Measurements from ENCODE around the gene CCDC63. TPM values are rescaled to one million over a fixed set of nuclear protein-coding genes. Genes with fewer than 3 reads are reported as not detected.

The CCDC63 gene
- total RNA-seq, 2 donors from 2014 or later: not detected

DNA sequence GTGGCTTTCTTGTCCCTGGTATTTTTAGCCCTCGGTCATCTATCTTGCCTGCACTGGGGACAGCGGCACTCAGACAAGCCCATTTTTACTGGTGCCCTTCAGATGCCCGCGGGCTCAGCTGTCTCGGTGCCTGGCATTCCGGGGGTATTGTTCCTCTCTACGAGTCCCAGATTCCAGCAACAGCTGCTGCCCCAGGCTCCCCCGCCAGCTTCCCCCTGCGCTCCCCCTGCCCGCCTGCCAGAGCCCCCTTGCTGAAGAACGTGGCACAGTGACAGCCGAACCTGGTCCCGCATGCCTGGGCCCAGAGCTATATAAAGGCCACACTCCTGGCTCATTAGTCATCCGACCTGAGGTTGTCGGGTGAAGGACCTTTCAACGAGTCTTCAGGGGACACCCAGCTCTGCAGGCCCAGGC is 84.5 kb downstream of the CCDC63 start:
- peak overlapping the region in 1 of 2 donors; percentile 67 for H3K27ac ChIP-seq

DNA sequence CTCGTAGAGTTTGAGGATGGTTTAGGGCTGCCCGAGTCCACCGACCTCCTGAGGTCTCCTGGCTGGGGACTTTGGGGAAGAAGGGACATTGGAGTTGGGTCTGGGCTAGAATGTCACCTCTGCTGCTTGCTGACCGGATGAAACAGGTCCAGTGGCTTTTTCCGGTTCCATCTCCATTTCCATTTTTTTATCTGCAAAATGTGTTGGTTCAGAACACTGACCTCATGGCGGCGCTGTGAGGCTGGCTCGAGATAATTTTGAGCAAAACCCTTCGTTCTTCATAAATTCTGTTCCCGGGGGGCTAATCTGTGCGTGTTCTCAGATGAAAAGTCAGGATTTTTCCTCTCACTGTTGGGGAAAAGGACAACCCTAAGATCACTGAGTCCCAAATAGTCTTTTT is 85.3 kb downstream of the CCDC63 start:
- Histone ChIP-seq H3K27ac (no peak overlapping the region), H3K27me3 (no peaks in the 10 kb centered on the region), H3K4me3 (no peak overlapping the region), H3K4me1 (peaks cover 0 to 3% of the 10 kb centered on the region in 2 donors), H3K36me3 (no peaks in the 10 kb centered on the region), H3K9me3 (no peaks in the 10 kb centered on the region)
- TF ChIP-seq, protein P1, sequence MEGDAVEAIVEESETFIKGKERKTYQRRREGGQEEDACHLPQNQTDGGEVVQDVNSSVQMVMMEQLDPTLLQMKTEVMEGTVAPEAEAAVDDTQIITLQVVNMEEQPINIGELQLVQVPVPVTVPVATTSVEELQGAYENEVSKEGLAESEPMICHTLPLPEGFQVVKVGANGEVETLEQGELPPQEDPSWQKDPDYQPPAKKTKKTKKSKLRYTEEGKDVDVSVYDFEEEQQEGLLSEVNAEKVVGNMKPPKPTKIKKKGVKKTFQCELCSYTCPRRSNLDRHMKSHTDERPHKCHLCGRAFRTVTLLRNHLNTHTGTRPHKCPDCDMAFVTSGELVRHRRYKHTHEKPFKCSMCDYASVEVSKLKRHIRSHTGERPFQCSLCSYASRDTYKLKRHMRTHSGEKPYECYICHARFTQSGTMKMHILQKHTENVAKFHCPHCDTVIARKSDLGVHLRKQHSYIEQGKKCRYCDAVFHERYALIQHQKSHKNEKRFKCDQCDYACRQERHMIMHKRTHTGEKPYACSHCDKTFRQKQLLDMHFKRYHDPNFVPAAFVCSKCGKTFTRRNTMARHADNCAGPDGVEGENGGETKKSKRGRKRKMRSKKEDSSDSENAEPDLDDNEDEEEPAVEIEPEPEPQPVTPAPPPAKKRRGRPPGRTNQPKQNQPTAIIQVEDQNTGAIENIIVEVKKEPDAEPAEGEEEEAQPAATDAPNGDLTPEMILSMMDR (IDR thresholded peaks at IDR 0.05): no peak
- DNase-seq (ENCODE audit: low spot score): no peak

More for the DNA sequence above, 84.5 kb downstream of the CCDC63 start:
- TF ChIP-seq, protein P1 (IDR thresholded peaks at IDR 0.05): no peak
- H3K4me1 ChIP-seq: no peaks in the 10 kb centered on the region
- peak; percentile 62 for DNase-seq (ENCODE audit: low spot score)
- H3K27me3 ChIP-seq: no peaks in the 10 kb centered on the region
- H3K4me3 ChIP-seq: no peak overlapping the region
- H3K36me3 ChIP-seq: no peaks in the 10 kb centered on the region
- H3K9me3 ChIP-seq: no peaks in the 10 kb centered on the region

DNA sequence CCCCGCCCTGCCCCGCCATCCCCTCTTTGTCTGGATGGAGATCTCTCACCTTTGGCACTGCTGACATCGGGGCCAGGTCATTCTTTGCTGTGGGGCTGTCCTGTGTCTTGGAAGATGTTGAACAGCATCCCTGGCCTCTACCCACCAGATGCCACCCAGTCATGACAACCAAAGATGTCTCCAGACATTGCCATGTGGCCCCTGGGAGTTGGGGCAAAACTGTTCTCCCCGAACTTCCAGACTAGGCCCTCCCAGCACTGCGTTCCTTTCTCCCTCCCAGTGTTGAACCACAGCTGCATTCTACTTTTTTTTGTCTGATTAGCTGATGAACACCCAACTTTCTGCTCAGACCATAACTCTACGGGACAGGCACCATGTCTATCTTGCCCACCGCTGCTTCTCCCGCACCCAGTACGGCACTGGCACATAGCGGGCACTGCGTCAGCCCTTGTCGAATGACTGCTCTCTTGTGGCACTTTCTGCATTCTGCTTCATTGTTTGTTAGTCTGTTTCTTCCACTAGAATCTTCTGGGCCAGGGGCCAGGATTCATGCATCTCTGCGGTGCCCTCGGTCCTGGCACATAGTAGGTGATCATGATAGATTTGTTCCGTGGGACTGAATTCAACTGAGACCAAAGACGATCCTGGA is 86.7 kb downstream of the CCDC63 start:
- no peak for DNase-seq (ENCODE audit: low spot score)
- no peak overlapping the region for H3K27ac ChIP-seq
- H3K4me3 ChIP-seq: no peak overlapping the region
- no peaks in the 10 kb centered on the region for H3K36me3 ChIP-seq
- TF ChIP-seq, protein P1 (IDR thresholded peaks at IDR 0.05): no peak
- H3K27me3 ChIP-seq: no peaks in the 10 kb centered on the region
- no peaks in the 10 kb centered on the region for H3K9me3 ChIP-seq
- peaks cover 0 to 7% of the 10 kb centered on the region in 2 donors for H3K4me1 ChIP-seq

DNA sequence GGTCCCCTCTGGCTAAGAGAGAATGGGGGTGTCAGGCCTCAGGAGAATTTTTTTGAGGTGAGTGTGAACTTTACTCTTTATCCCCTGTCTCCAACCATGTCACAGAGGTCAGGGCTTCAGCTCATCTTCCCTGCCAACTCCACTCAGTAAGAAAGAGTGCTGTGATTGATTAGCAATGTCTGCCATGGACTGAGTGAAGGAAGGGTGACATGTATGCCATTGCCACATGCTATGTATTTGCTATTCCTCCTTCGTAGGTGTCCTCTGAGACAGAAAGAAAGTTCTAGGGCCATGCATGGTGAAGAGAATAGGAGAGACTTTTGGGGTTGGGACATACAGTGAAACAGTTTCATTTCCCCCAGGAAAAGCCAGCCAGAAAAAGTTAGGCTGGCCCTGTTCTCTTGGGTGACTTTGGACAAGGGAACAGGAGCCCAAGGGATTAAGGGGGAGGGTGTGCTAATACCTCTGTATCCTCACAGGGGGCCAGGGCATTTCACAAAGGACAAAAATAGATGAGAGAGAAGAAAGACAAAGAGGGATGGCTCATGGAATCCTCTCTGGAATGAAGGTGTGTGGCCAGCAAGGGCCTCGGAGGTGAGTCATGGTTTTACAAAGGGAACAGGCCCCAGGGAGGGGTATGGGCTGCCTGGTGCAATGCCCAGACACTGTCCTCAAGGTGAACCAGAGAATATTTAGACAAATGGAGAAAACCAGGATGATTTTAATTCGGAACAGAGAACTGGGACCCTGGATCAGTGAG is 87.5 kb downstream of the CCDC63 start:
- Histone ChIP-seq H3K4me3 (no peak overlapping the region), H3K27me3 (no peaks in the 10 kb centered on the region), H3K27ac (no peak overlapping the region), H3K9me3 (no peaks in the 10 kb centered on the region), H3K36me3 (no peaks in the 10 kb centered on the region), H3K4me1 (peaks cover 0 to 7% of the 10 kb centered on the region in 2 donors)
- TF ChIP-seq, protein P1 (IDR thresholded peaks at IDR 0.05): no peak
- no peak for DNase-seq (ENCODE audit: low spot score)

DNA sequence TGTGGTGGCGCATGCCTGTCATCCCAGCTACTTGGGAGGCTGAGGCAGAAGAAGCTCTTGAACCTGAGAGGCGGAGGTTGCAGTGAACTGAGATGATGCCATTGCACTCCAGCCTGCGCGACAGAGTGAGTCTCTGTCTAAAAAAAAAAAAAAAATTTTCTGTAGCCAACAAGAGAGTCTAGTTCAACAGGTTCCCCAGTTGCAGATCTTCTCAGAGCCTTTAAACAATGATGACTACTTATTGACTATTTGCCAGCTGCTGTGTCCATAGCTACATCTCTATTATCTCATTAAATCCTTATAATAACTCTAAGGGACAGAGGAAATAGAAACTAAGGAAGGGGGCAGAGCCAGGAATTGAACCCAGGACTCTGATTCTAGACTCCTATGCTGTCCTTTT is 88.8 kb downstream of the CCDC63 start:
- DNase-seq (ENCODE audit: low spot score): no peak
- H3K4me3 ChIP-seq: no peak overlapping the region
- peaks cover 0 to 7% of the 10 kb centered on the region in 2 donors for H3K4me1 ChIP-seq
- H3K27ac ChIP-seq: no peak overlapping the region
- H3K36me3 ChIP-seq: no peaks in the 10 kb centered on the region
- H3K9me3 ChIP-seq: no peaks in the 10 kb centered on the region
- TF ChIP-seq, protein P1 (IDR thresholded peaks at IDR 0.05): no peak
- no peaks in the 10 kb centered on the region for H3K27me3 ChIP-seq
